Ascending aorta (tissue), 2 donors: ENCODE results near the gene ADAM29. TPM values are rescaled to one million over a fixed set of nuclear protein-coding genes. Genes with fewer than 3 reads are reported as not detected.

Experiments used
- DNase-seq, 2 donors: peaks; one replicate each; pipeline ENCODE4 v3.0.0-alpha.2; 2019; ENCODE audit warnings: low spot score in 2 of 2
- H3K27ac ChIP-seq, 2 donors: fragments of 200-600 bp; sonication (generic); one replicate each; pipeline ENCODE4 v1.5.1; 2016 to 2017; ENCODE audit warnings: mild to moderate bottlenecking in 1 of 2
- H3K27me3 ChIP-seq: fragments of 200-600 bp; sonication (generic); one replicate; pipeline ENCODE4 v1.5.1; 2017
- H3K36me3 ChIP-seq, 2 donors: fragments of 200-600 bp; sonication (generic); one replicate each; pipeline ENCODE4 v1.5.1; 2016
- H3K4me1 ChIP-seq, 2 donors: fragments of 200-600 bp; sonication (generic); one replicate each; pipeline ENCODE4 v1.5.1; 2016 to 2017; ENCODE audit warnings: mild to moderate bottlenecking in 1 of 2
- H3K4me3 ChIP-seq, 2 donors: fragments of 200-600 bp; sonication (generic); one replicate each; pipeline ENCODE4 v1.5.1; 2016 to 2017; ENCODE audit warnings: mild to moderate bottlenecking in 1 of 2
- H3K9me3 ChIP-seq, 2 donors: fragments of 200-600 bp; sonication (generic); one replicate each; pipeline ENCODE4 v1.5.1; 2016
- intact Hi-C: fragments of 100-400 bp; cut with DNase I; formaldehyde crosslinking; loops from one replicate; pipeline ENCODE4 v1.15.1; 2023
- total RNA-seq: library from RNA; depleted of rRNA; stranded (reverse); fragments of >200 nt; gene quantifications from one replicate; pipeline ENCODE4 v1.1.0, GENCODE V29; 2016
- TF ChIP-seq, protein P1 (sequence below), 3 experiments: fragments of 200-600 bp in 2 of 3; fragments of 450-650 bp in 1 of 3; sonication (generic) in 2 of 3; IDR thresholded peaks; one replicate each; pipeline ENCODE4 v1.5.1; 2016 to 2019; ENCODE audit warnings: antibody characterized with exemption in 3 of 3, mild to moderate bottlenecking in 1 of 3, moderate library complexity in 1 of 3

Gene ADAM29
- total RNA-seq, 1 donor from 2014 or later = not detected

DNA sequence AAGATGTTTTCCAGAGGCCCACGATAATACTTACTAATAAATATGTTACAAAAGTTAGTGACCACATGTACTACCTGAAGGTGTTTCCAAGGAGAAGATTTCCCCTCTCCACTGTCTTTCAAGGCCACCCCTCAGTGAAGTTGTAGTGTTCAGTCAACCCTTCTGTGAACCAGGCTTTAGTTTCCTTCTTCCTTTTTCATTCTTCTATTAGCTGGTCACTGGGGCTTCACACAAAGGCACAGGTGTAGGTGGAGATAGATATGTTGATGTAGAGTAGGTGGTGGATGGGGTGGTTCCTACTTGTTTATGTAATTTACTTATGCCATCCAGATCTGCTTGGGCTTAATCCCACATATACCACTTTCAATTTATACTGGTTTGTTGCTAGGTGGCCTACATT lies 43.3 kb upstream of the ADAM29 start:
- Histone ChIP-seq H3K27ac (no peak overlapping the region), H3K4me1 (no peaks in the 10 kb centered on the region), H3K9me3 (no peaks in the 10 kb centered on the region), H3K4me3 (no peak overlapping the region), H3K27me3 (no peaks in the 10 kb centered on the region), H3K36me3 (no peaks in the 10 kb centered on the region)
- intact Hi-C loops = no loop called here
- DNase-seq = no peak
- TF ChIP-seq, protein P1, sequence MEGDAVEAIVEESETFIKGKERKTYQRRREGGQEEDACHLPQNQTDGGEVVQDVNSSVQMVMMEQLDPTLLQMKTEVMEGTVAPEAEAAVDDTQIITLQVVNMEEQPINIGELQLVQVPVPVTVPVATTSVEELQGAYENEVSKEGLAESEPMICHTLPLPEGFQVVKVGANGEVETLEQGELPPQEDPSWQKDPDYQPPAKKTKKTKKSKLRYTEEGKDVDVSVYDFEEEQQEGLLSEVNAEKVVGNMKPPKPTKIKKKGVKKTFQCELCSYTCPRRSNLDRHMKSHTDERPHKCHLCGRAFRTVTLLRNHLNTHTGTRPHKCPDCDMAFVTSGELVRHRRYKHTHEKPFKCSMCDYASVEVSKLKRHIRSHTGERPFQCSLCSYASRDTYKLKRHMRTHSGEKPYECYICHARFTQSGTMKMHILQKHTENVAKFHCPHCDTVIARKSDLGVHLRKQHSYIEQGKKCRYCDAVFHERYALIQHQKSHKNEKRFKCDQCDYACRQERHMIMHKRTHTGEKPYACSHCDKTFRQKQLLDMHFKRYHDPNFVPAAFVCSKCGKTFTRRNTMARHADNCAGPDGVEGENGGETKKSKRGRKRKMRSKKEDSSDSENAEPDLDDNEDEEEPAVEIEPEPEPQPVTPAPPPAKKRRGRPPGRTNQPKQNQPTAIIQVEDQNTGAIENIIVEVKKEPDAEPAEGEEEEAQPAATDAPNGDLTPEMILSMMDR (IDR thresholded peaks at IDR 0.05) = no peak

GRCh38 chr4:174880001-174880400 lies 38.2 kb upstream of the ADAM29 start:
- Histone ChIP-seq H3K4me3 (no peak overlapping the region), H3K9me3 (no peaks in the 10 kb centered on the region), H3K36me3 (no peaks in the 10 kb centered on the region), H3K27ac (no peak overlapping the region), H3K27me3 (no peaks in the 10 kb centered on the region), H3K4me1 (no peaks in the 10 kb centered on the region)
- intact Hi-C loops = no loop called here
- TF ChIP-seq, protein P1 (IDR thresholded peaks at IDR 0.05) = no peak
- DNase-seq = no peak

DNA sequence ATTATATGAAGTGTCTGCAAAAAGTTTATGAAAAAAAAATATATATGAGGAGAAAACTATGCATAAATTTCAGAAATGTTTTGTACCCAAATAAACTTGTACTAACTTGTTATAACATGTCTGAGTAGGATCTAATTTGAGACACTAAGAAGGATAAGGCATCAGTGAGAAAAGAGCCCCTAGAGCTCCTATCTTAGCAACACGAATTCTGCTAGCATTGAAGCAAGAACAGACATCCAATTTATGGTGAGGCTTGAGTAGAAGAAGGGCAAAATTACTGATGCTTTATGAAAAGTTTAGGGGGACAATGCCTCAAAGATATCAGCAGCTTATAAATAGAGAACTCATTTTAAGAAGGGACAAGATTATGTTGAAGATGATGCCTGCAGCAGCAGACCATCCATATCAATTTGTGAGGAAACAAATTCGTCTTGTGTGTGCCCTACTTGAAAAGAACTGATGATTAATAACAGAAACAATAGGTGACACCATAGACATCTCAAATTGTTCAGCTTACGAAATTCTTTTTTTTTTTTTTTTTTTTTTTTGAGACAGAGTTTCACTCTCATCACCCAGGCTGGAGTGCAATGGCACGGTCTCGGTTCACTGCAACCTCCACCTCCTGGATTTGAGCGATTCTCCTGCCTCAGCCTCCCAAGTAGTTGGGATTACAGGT lies 35.7 kb upstream of the ADAM29 start:
- TF ChIP-seq, protein P1 (IDR thresholded peaks at IDR 0.05) = no peak
- intact Hi-C loops = no loop called here
- Histone ChIP-seq H3K9me3 (no peaks in the 10 kb centered on the region), H3K4me3 (no peak overlapping the region), H3K36me3 (no peaks in the 10 kb centered on the region), H3K4me1 (no peaks in the 10 kb centered on the region), H3K27me3 (no peaks in the 10 kb centered on the region), H3K27ac (no peak overlapping the region)
- no peak for DNase-seq

GRCh38 chr4:174907508-174907907 lies 10.7 kb upstream of the ADAM29 start:
- DNase-seq = no peak
- TF ChIP-seq, protein P1 (IDR thresholded peaks at IDR 0.05) = no peak
- Histone ChIP-seq H3K36me3 (no peaks in the 10 kb centered on the region), H3K27me3 (no peaks in the 10 kb centered on the region), H3K9me3 (peaks cover 7% of the 10 kb centered on the region in 2 donors), H3K27ac (no peak overlapping the region), H3K4me1 (no peaks in the 10 kb centered on the region), H3K4me3 (no peak overlapping the region)
- intact Hi-C loops = no loop called here

GRCh38 chr4:174910271-174910670 lies 7.9 kb upstream of the ADAM29 start:
- intact Hi-C loops = no loop called here
- no peaks in the 10 kb centered on the region for H3K4me1 ChIP-seq
- H3K9me3 ChIP-seq = peaks cover 3 to 7% of the 10 kb centered on the region in 2 donors
- DNase-seq = no peak
- TF ChIP-seq, protein P1 (IDR thresholded peaks at IDR 0.05) = no peak
- no peak overlapping the region for H3K4me3 ChIP-seq
- H3K36me3 ChIP-seq = no peaks in the 10 kb centered on the region
- H3K27ac ChIP-seq = no peak overlapping the region
- H3K27me3 ChIP-seq = no peaks in the 10 kb centered on the region
